Measurements from ENCODE around the gene SLC26A11.

The SLC26A11 gene

DNA sequence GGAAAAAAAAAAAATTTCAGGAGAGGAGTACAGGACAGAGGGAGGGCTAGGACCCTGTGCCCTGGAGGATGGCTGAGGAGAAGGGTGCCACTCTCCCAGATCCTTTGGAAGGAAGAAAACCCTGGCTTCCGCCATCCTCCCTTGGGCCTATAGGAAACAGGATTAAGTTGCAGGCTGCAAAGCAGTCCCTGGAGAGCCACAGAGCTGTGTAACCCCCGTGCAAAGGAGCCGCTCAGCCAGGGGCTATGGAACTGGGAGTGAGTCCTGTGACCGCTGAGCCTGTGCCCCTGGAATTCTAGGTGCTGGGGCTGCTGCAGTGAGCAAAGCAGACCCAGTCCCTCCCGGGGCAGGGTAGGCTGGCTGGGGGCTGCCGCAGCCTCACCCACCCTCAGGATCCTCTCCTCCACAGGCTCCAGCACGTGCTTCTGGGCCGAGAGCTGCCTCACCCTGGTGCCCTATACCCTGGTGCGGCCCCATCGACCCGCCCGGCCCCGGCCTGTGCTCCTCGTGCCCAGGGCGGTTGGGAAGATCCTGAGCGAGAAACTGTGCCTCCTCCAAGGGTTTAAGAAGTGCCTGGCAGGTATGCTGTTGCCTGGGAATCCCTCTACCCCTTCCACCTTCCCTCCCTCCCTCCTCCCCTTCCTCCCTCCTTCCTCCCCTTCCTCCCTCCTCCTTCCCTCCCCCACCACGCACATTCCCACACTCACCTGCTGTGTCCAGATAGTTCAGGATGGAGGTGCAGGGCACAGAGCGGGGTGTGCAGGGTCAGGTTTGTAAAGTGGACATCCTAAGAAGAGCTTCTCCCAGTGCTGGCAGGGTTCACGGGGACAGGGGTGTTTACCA lies 15.4 kb upstream of the SLC26A11 start:
- no peak for TF ChIP-seq MYC (IDR thresholded peaks at IDR 0.05; ENCODE audit: low read depth, low read length)
- no peak for TF ChIP-seq POLR2A (IDR thresholded peaks at IDR 0.05; ENCODE audit: extremely low read depth, insufficient read length)
- TF ChIP-seq, protein P1, sequence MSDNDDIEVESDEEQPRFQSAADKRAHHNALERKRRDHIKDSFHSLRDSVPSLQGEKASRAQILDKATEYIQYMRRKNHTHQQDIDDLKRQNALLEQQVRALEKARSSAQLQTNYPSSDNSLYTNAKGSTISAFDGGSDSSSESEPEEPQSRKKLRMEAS (IDR thresholded peaks at IDR 0.05; ENCODE audit: low read depth, low read length), result no peak
- TF ChIP-seq, protein P2, sequence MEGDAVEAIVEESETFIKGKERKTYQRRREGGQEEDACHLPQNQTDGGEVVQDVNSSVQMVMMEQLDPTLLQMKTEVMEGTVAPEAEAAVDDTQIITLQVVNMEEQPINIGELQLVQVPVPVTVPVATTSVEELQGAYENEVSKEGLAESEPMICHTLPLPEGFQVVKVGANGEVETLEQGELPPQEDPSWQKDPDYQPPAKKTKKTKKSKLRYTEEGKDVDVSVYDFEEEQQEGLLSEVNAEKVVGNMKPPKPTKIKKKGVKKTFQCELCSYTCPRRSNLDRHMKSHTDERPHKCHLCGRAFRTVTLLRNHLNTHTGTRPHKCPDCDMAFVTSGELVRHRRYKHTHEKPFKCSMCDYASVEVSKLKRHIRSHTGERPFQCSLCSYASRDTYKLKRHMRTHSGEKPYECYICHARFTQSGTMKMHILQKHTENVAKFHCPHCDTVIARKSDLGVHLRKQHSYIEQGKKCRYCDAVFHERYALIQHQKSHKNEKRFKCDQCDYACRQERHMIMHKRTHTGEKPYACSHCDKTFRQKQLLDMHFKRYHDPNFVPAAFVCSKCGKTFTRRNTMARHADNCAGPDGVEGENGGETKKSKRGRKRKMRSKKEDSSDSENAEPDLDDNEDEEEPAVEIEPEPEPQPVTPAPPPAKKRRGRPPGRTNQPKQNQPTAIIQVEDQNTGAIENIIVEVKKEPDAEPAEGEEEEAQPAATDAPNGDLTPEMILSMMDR (IDR thresholded peaks at IDR 0.05; ENCODE audit: low read depth, low read length), result no peak
- no peak overlapping the region for H3K4me3 ChIP-seq (ENCODE audit: low read depth, low read length)
- DNase-seq (ENCODE audit: low read depth), result no peak

DNA sequence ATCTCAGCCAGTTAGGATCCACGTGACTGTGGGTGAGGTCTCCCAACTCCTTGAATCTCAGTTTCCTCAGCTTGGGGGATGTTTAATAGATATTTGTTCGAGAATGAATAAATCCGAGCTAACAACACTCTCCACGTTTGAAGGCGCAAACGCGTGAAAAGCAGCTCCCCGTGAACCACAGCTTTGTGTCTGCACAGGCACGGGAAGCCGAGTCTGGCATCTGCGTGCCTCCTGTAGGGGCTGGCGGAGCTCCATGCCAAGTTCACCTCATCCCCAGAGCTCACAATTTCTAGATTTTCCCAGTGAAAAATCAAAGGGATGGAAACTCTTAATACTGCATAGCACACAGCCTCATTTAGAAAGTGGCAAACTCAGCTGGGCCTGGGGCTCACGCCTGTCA lies 14.4 kb upstream of the SLC26A11 start:
- no peak overlapping the region for H3K4me3 ChIP-seq (ENCODE audit: low read depth, low read length)
- TF ChIP-seq POLR2A (IDR thresholded peaks at IDR 0.05; ENCODE audit: extremely low read depth, insufficient read length), result no peak
- TF ChIP-seq, protein P2 (IDR thresholded peaks at IDR 0.05; ENCODE audit: low read depth, low read length), result no peak
- TF ChIP-seq, protein P1 (IDR thresholded peaks at IDR 0.05; ENCODE audit: low read depth, low read length), result no peak
- no peak for TF ChIP-seq MYC (IDR thresholded peaks at IDR 0.05; ENCODE audit: low read depth, low read length)
- no peak for DNase-seq (ENCODE audit: low read depth)

DNA sequence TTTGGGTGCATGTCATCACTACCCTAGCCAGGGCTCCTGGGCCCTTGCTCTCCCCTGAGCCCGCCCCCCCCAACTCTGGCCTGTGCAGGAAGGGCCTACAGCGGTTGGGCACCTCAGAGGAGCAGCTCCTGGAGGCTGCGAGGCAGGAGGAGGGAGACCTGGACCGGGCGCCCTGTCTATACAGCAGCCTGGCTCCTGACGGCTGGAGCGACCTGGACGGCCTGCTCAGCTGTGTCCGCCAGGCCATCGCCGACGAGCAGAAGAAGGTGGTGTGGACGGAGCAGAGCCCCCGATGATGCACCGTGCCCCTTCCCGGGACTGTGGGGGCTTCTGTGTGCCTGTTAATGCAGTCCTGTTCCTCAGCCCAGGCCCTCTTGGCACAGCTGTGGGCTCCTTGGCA lies 12.2 kb upstream of the SLC26A11 start:
- TF ChIP-seq, protein P1 (IDR thresholded peaks at IDR 0.05; ENCODE audit: low read depth, low read length), result no peak
- TF ChIP-seq POLR2A (IDR thresholded peaks at IDR 0.05; ENCODE audit: extremely low read depth, insufficient read length), result no peak
- no peak for TF ChIP-seq MYC (IDR thresholded peaks at IDR 0.05; ENCODE audit: low read depth, low read length)
- TF ChIP-seq, protein P2 (IDR thresholded peaks at IDR 0.05; ENCODE audit: low read depth, low read length), result no peak
- H3K4me3 ChIP-seq (ENCODE audit: low read depth, low read length), result no peak overlapping the region
- DNase-seq (ENCODE audit: low read depth), result no peak

DNA sequence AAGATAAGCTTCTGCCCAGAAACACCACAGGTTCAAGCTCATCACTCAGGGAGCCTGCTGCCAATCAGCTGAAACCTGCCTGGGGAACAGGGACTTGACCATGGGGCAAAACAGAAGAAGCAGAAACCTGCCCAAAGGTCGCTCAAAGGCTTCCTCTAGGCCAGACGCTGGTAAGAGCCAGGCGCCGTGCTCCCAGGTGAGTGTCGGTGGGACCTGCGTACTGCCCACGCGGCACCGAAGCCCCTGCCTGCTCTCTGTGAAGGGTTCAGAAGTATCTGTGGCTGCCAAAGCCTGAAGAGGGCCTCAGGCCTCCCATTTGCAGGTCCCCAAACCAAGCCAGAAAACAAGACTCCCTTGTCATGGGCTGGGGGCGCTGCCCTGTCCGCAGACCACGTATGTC lies 10.5 kb upstream of the SLC26A11 start:
- no peak for TF ChIP-seq POLR2A (IDR thresholded peaks at IDR 0.05; ENCODE audit: extremely low read depth, insufficient read length)
- TF ChIP-seq MYC (IDR thresholded peaks at IDR 0.05; ENCODE audit: low read depth, low read length), result no peak
- TF ChIP-seq, protein P2 (IDR thresholded peaks at IDR 0.05; ENCODE audit: low read depth, low read length), result no peak
- TF ChIP-seq, protein P1 (IDR thresholded peaks at IDR 0.05; ENCODE audit: low read depth, low read length), result no peak

DNA sequence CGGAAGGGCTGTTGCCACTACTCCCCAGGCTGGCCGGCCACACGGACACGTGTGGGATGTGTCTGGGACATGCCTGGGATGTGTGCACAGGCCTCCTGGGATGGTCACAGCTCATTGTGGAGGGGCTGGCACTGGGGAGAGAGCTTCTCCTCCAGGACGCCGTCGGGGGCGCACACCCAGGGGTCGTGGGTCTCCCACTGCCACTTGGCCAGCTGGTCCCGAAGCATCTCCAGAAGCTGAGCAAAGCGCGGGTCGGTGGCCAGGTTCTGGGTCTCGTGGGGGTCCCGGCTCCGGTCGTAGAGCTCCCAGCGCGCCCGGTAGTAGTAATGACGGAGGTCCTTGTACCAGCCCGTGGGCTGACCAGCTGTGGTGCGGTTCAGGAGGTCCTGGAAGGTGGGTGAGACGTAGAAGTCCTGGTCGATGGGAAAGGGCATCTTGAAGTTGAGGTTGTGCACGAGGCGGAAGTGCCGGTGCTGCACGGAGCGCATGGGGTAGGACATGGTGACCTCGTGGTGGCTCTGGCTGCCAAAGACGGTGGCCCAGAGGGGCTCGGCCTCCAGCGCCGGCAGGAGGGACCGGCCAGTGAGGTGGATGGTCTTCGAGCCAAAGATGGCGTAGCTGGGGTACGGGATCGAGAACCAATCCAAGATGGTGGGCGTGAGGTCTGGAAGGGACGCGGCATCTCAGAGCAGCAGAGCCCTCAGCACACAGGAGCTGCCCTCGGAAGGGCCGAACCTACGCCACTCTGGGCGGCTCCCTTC lies 9.7 kb upstream of the SLC26A11 start:
- DNase-seq (ENCODE audit: low read depth), result no peak
- H3K4me3 ChIP-seq (ENCODE audit: low read depth, low read length), result no peak overlapping the region
- TF ChIP-seq POLR2A (IDR thresholded peaks at IDR 0.05; ENCODE audit: extremely low read depth, insufficient read length), result no peak

More for the DNA sequence above, 10.5 kb upstream of the SLC26A11 start:
- H3K4me3 ChIP-seq (ENCODE audit: low read depth, low read length), result no peak overlapping the region
- DNase-seq (ENCODE audit: low read depth), result no peak

DNA sequence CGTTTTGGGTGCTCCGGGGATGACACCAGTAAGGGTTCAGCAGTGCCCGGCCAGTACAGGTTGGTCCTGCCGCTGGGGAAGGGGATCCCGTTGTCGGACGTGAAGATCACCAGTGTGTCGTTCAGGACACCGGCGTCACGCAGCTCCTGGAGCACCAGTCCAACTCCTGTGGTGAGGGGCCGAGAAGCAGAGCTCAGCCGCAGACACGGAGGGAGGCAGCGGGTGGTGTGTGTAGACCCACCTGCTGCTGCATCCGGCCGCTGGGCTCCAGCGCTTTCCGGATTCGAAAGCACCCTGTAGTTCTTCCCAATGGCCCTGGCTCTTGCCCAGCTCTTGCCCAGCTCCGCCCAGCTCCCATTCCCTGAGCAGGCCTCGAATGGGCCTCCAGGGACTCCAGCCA lies 8.1 kb upstream of the SLC26A11 start:
- no peak for TF ChIP-seq MYC (IDR thresholded peaks at IDR 0.05; ENCODE audit: low read depth, low read length)
- TF ChIP-seq POLR2A (IDR thresholded peaks at IDR 0.05; ENCODE audit: extremely low read depth, insufficient read length), result no peak
- TF ChIP-seq, protein P1 (IDR thresholded peaks at IDR 0.05; ENCODE audit: low read depth, low read length), result no peak
- TF ChIP-seq, protein P2 (IDR thresholded peaks at IDR 0.05; ENCODE audit: low read depth, low read length), result no peak
- DNase-seq (ENCODE audit: low read depth), result no peak
- no peak overlapping the region for H3K4me3 ChIP-seq (ENCODE audit: low read depth, low read length)
